Liver (tissue), 9 donors: ENCODE results near the gene LIPH. TPM values are rescaled to one million over a fixed set of nuclear protein-coding genes. Genes with fewer than 3 reads are reported as not detected.

Experiments used
- DNase-seq: peaks from one replicate; pipeline ENCODE4 v3.0.0-alpha.2; 2017; ENCODE audit warnings: low spot score
- H3K27ac ChIP-seq, 2 donors: one replicate each; pipeline ENCODE4 v1.7.0; 2013; ENCODE audit warnings: inconsistent platforms in 2 of 2, low read length in 2 of 2, control low read depth in 1 of 2, low read depth in 1 of 2, mild to moderate bottlenecking in 1 of 2
- H3K27me3 ChIP-seq, 4 donors: one replicate each; pipeline versions ENCODE4 v1.6.1 to v1.7.0; 2013; ENCODE audit warnings: low read length in 3 of 4, inconsistent platforms in 1 of 4, mild to moderate bottlenecking in 1 of 4, moderate library complexity in 1 of 4; ENCODE audit not compliant: control insufficient read depth in 4 of 4, insufficient read depth in 4 of 4
- H3K36me3 ChIP-seq, 4 donors: one replicate each; pipeline versions ENCODE4 v1.6.1 to v1.7.0; 2013; ENCODE audit warnings: low read length in 3 of 4, mild to moderate bottlenecking in 3 of 4, low read depth in 1 of 4, moderate library complexity in 1 of 4; ENCODE audit not compliant: control insufficient read depth in 4 of 4, insufficient read depth in 3 of 4
- H3K4me1 ChIP-seq, 4 donors: one replicate each; pipeline versions ENCODE4 v1.6.1 to v1.7.0; 2013; ENCODE audit warnings: low read length in 3 of 4, mild to moderate bottlenecking in 3 of 4, moderate library complexity in 1 of 4; ENCODE audit not compliant: control insufficient read depth in 4 of 4, insufficient read depth in 4 of 4
- H3K4me3 ChIP-seq, 3 donors: one replicate each; pipeline versions ENCODE4 v1.6.1 to v1.7.0; 2013; ENCODE audit warnings: low read length in 3 of 3, control low read depth in 1 of 3, low read depth in 1 of 3, mild to moderate bottlenecking in 1 of 3
- H3K9ac ChIP-seq, 2 donors: one replicate each; pipeline ENCODE4 v1.7.0; 2013; ENCODE audit warnings: low read length in 2 of 2, mild to moderate bottlenecking in 2 of 2, moderate library complexity in 2 of 2, control low read depth in 1 of 2, low read depth in 1 of 2
- H3K9me3 ChIP-seq, 4 donors: one replicate each; pipeline versions ENCODE4 v1.6.1 to v1.7.0; 2013; ENCODE audit warnings: low read length in 3 of 4; ENCODE audit not compliant: control insufficient read depth in 4 of 4
- ATF3 ChIP-seq: IDR thresholded peaks from 2 replicates; pipeline ENCODE4 v1.6.1; 2016; ENCODE audit warnings: antibody characterized with exemption
- CTCF ChIP-seq: fragments of 150-350 bp; IDR thresholded peaks from 2 replicates; pipeline ENCODE4 v1.5.1; 2017; ENCODE audit warnings: improper control_type of control experiment, low read depth, low read length; ENCODE audit not compliant: missing input control
- EGR1 ChIP-seq, 2 donors: IDR thresholded peaks; 2 replicates each; pipeline ENCODE4 v1.6.1; 2016 to 2018; ENCODE audit warnings: antibody characterized with exemption in 2 of 2, low read depth in 2 of 2
- FOXA1 ChIP-seq: IDR thresholded peaks from 2 replicates; pipeline ENCODE4 v1.6.1; 2016; ENCODE audit warnings: antibody characterized with exemption
- FOXA2 ChIP-seq: IDR thresholded peaks from 2 replicates; pipeline ENCODE4 v1.6.1; 2016; ENCODE audit warnings: antibody characterized with exemption
- GABPA ChIP-seq, 2 donors: IDR thresholded peaks in 1 of 2; conservative IDR thresholded peaks in 1 of 2; 2 replicates each; pipeline ENCODE4 v1.6.1; 2016; ENCODE audit warnings: antibody characterized with exemption in 2 of 2, mild to moderate bottlenecking in 1 of 2, moderate library complexity in 1 of 2
- HNF4A ChIP-seq, 2 donors: conservative IDR thresholded peaks; 2 replicates each; pipeline ENCODE4 v1.6.1; 2016; ENCODE audit warnings: antibody characterized with exemption in 2 of 2, mild to moderate bottlenecking in 2 of 2
- HNF4G ChIP-seq: IDR thresholded peaks from 2 replicates; pipeline ENCODE4 v1.6.1; 2016; ENCODE audit warnings: antibody characterized with exemption
- JUND ChIP-seq, 2 donors: IDR thresholded peaks; 2 replicates each; pipeline ENCODE4 v1.6.1; 2016; ENCODE audit warnings: antibody characterized with exemption in 2 of 2
- MAX ChIP-seq: IDR thresholded peaks from 2 replicates; pipeline ENCODE4 v1.6.1; 2016; ENCODE audit warnings: antibody characterized with exemption
- NR2F2 ChIP-seq: IDR thresholded peaks from 2 replicates; pipeline ENCODE4 v1.6.1; 2016; ENCODE audit warnings: antibody characterized with exemption
- RAD21 ChIP-seq, 2 donors: IDR thresholded peaks; 2 replicates each; pipeline ENCODE4 v1.6.1; 2016; ENCODE audit warnings: antibody characterized with exemption in 2 of 2, mild to moderate bottlenecking in 2 of 2
- REST ChIP-seq: IDR thresholded peaks from 2 replicates; pipeline ENCODE4 v1.6.1; 2016; ENCODE audit warnings: antibody characterized with exemption, mild to moderate bottlenecking
- RXRA ChIP-seq, 2 donors: IDR thresholded peaks; 2 replicates each; pipeline ENCODE4 v1.6.1; 2017 to 2018; ENCODE audit warnings: antibody characterized with exemption in 2 of 2, mild to moderate bottlenecking in 1 of 2
- SP1 ChIP-seq: IDR thresholded peaks from 2 replicates; pipeline ENCODE4 v1.6.1; 2018; ENCODE audit warnings: antibody characterized with exemption, mild to moderate bottlenecking
- TAF1 ChIP-seq: conservative IDR thresholded peaks from 2 replicates; pipeline ENCODE4 v1.6.1; 2016; ENCODE audit warnings: antibody characterized with exemption, mild to moderate bottlenecking
- YY1 ChIP-seq: IDR thresholded peaks from 2 replicates; pipeline ENCODE4 v1.6.1; 2016; ENCODE audit warnings: antibody characterized with exemption, mild to moderate bottlenecking
- ZBTB33 ChIP-seq: IDR thresholded peaks from 2 replicates; pipeline ENCODE4 v1.6.1; 2016; ENCODE audit warnings: antibody characterized with exemption
- WGBS: extraction: QIAGEN DNeasy Blood & Tissue Kit; methylation state at CpG from one replicate; pipeline ENCODE4 v1.1.7; 2013; 5-methylcytosine and 5-hydroxymethylcytosine counted together
- polyA plus RNA-seq, 2 donors: library from polyadenylated mRNA; stranded (reverse) in 1 of 2; unstranded in 1 of 2; fragments of 200-250 nt in 1 of 2; fragments of >200 nt in 1 of 2; fragmentation: Nextera tagmentation in 1 of 2; extraction: Ambion mirVana in 1 of 2; gene quantifications; one replicate each; pipeline versions ENCODE4 v1.2.1 to v1.2.3, GENCODE V29; 2013 to 2015
- total RNA-seq, 2 donors: library from RNA; depleted of rRNA; stranded (reverse); fragments of >200 nt; gene quantifications; one replicate each; pipeline ENCODE4 v1.2.3, GENCODE V29; 2014
- donor health status: healthy.
- donor health status: healthy.
- donor health status: healthy.
- donor health status: healthy.
- donor health status: healthy.

Gene LIPH
- total and polyA plus RNA-seq, 4 donors = under 0.01 to 0.23 (median 0.09) TPM; not detected in 1

- no peak for DNase-seq
- H3K27ac ChIP-seq = no peak overlapping the region
- 89% methylated on average over 3 of the region's 3 CpGs for WGBS
- peaks cover 7 to 13% (median 12%) of the 10 kb centered on the region in 4 donors for H3K4me1 ChIP-seq
- no peak overlapping the region for H3K4me3 ChIP-seq
- no peak for TF ChIP-seq NR2F2
- TF ChIP-seq CTCF = no peak
- no peak for TF ChIP-seq EGR1 (IDR thresholded peaks at IDR 0.05; ENCODE audit: low read depth in 2 of 2)
- no peak for TF ChIP-seq GABPA (IDR thresholded peaks at IDR 0.05 in 1 of 2, conservative IDR thresholded peaks at IDR 0.05 in 1 of 2)
- no peak for TF ChIP-seq MAX
- no peak for TF ChIP-seq JUND (IDR thresholded peaks at IDR 0.05)
- no peak for TF ChIP-seq ZBTB33
- H3K36me3 ChIP-seq = peaks cover 5 to 55% (median 35%) of the 10 kb centered on the region in 4 donors
- H3K9ac ChIP-seq = no peak overlapping the region
- no peaks in the 10 kb centered on the region for H3K9me3 ChIP-seq
- H3K27me3 ChIP-seq = no peaks in the 10 kb centered on the region
Measured at GRCh38 chr3:185484296-185484695, 68.1 kb downstream of the LIPH start.

- H3K27ac ChIP-seq = no peak overlapping the region
- no peaks in the 10 kb centered on the region for H3K27me3 ChIP-seq
- no peak overlapping the region for H3K4me3 ChIP-seq
- TF ChIP-seq CTCF = no peak
- TF ChIP-seq RXRA (IDR thresholded peaks at IDR 0.05) = no peak
- no peak for TF ChIP-seq GABPA (IDR thresholded peaks at IDR 0.05 in 1 of 2, conservative IDR thresholded peaks at IDR 0.05 in 1 of 2)
- TF ChIP-seq NR2F2 = no peak
- no peak for TF ChIP-seq JUND (IDR thresholded peaks at IDR 0.05)
- TF ChIP-seq FOXA2 = no peak
- TF ChIP-seq HNF4G = no peak
- no peak for TF ChIP-seq FOXA1
- TF ChIP-seq ZBTB33 = no peak
- no peak for TF ChIP-seq REST
- no peak for TF ChIP-seq HNF4A (conservative IDR thresholded peaks at IDR 0.05)
- no peak for TF ChIP-seq SP1
- no peak for TF ChIP-seq ATF3
- no peak for TF ChIP-seq MAX
- TF ChIP-seq YY1 = no peak
- TF ChIP-seq TAF1 = no peak
- no peak for TF ChIP-seq RAD21 (IDR thresholded peaks at IDR 0.05)
- TF ChIP-seq EGR1 (IDR thresholded peaks at IDR 0.05; ENCODE audit: low read depth in 2 of 2) = no peak
- no peaks in the 10 kb centered on the region for H3K4me1 ChIP-seq
- peaks cover 7 to 68% (median 57%) of the 10 kb centered on the region in 4 donors for H3K36me3 ChIP-seq
- H3K9me3 ChIP-seq = no peaks in the 10 kb centered on the region
- 93% methylated on average over 2 of the region's 2 CpGs for WGBS
- H3K9ac ChIP-seq = no peak overlapping the region
- no peak for DNase-seq
Measured at GRCh38 chr3:185479373-185479945, 72.9 kb downstream of the LIPH start.
